Erythroblast (primary cell): ENCODE data around the gene PQBP1.

Experiments
- DNase-seq, 2 experiments: peaks; one replicate each; lab custom pipeline; 2025; lab: John Stamatoyannopoulos, UW
- GATA1 ChIP-seq: IDR thresholded peaks from 2 replicates; pipeline ENCODE4 v1.6.1; 2011; ENCODE audit warnings: low read depth, mild to moderate bottlenecking, control low read depth, low read length, moderate library complexity
- POLR2A ChIP-seq: IDR thresholded peaks from 2 replicates; pipeline ENCODE4 v1.6.1; 2011; ENCODE audit warnings: mild to moderate bottlenecking, low read length

The PQBP1 gene

GRCh38 chrX:48940404-48940955 is 42.8 kb downstream of the PQBP1 start:
- peak; percentile 88 to 91 for DNase-seq
- TF ChIP-seq GATA1 (no peak), POLR2A (peak; percentile 40)

- TF ChIP-seq GATA1: no peak
- no peak for TF ChIP-seq POLR2A
Observed at GRCh38 chrX:48942895-48943294, 45.2 kb downstream of the PQBP1 start.

GRCh38 chrX:48945517-48946348 is 48.0 kb downstream of the PQBP1 start:
- peak; percentile 63 to 78 for DNase-seq
- TF ChIP-seq GATA1 (no peak), POLR2A (no peak)

More at GRCh38 chrX:48942895-48943294, 45.2 kb downstream of the PQBP1 start:
- DNase-seq: no peak

GRCh38 chrX:48948589-48948988 is 50.9 kb downstream of the PQBP1 start:
- no peak for DNase-seq
- no peak for TF ChIP-seq POLR2A
- no peak for TF ChIP-seq GATA1
